GM10266 (cell line): ENCODE data around the gene ISM1.

Experiments used
- DNase-seq: peaks from one replicate; pipeline ENCODE4 v3.0.0; 2012; ENCODE audit errors: extremely low spot score
- CTCF ChIP-seq: IDR thresholded peaks from 2 replicates; pipeline ENCODE4 v1.5.1; 2012; ENCODE audit warnings: mild to moderate bottlenecking, low read depth; ENCODE audit not compliant: control insufficient read depth, insufficient read depth; ENCODE audit errors: missing control alignments

The ISM1 gene

DNA sequence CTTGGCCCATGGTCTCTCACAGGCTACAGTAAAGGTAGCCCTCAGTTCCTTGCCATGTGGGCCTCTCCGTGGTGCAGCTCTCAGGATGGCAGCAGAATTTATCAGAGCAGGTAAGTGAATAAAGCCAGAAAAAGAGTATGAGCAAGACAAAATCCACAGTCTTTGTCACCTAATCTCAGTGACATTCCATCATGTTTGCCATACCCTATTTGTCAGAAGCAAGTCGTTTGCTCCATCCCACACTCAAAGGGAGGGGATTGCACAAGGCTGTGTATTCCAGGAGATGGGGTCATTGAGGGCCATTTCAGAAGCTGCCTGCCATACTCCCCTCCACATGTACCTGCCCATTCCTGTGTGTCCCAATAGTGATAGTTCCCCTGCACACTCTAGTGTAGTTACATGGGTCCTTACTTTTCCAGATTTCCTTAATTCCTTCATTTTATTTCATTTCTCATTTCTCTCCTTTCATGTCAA lies 24.2 kb downstream of the ISM1 start:
- no peak for DNase-seq
- no peak for TF ChIP-seq CTCF

- DNase-seq: no peak
- no peak for TF ChIP-seq CTCF
Measured at GRCh38 chr20:13249118-13249797, 28.2 kb downstream of the ISM1 start.

- TF ChIP-seq CTCF: no peak
Measured at GRCh38 chr20:13249798-13250170, 28.7 kb downstream of the ISM1 start.

DNA sequence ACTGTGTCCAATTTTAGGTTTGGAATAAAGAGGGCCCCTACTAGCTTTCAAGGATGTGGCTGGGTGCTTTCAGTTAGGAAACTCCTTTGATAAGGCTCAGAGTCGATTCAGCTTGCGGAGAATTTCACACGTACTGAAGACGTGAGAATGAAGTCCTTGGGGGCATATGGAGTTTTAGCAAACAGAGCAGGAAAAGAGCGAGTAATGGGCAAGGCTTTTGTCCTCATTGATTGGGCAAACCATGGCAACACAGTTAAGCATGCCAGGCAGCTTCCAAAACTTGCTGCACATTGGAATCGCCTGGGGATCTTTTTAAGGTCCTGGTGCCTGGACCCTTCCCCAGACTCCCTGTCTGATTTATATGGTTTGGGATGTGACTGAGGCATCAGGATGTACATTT lies 29.2 kb downstream of the ISM1 start:
- no peak for TF ChIP-seq CTCF
- no peak for DNase-seq

More at GRCh38 chr20:13249798-13250170, 28.7 kb downstream of the ISM1 start:
- no peak for DNase-seq

DNA sequence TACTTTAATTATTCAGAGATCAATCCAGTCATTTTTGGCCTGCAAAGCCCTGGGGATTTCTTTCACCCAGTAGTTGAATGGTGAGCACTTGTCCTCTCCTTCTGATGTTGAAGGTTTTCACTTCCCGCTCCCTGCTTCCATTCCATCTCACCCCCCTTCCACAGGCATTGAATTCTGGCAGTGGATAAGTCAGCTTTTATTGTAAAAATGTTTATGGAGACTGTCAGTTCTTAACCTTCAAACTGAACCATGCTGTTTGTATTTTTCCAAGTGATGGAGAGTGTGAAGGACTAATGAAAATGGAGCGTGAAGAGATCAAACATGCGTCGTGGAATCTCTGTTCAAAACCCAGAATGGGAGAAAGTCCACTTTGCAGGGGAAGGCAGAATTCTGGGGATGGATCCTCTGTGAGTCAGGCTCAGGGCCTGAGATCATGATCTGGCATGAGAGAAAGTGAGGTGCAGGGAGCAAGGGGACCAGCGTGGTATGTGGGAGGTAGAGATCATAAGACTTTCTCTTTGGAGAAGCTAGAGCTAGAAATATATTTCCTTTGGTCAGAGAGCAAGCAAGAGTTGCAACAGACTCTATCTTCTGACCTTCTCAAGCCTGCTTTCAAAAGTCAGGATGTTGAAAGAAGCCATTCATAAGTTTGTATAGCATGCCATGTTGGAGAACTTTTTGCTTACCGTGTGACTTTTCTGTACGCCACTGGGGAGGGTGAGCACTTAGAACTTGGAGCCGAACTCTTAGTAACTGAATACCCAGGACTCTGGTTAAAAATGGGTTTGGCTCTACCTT lies 30.2 kb downstream of the ISM1 start:
- TF ChIP-seq CTCF: no peak
- no peak for DNase-seq

GRCh38 chr20:13251904-13252297 lies 30.8 kb downstream of the ISM1 start:
- no peak for DNase-seq
- no peak for TF ChIP-seq CTCF

- DNase-seq: no peak
- TF ChIP-seq CTCF: no peak
Measured at GRCh38 chr20:13255356-13255755, 34.3 kb downstream of the ISM1 start.
